RWPE2 (cell line): ENCODE measurements around the gene VRK3.
"Not testable (repeated sequence)": the region's sequence is repeated elsewhere in the genome, so short reads cannot be mapped to it uniquely, and the experiment has no call there.

Source experiments
- ATAC-seq: fragments of 200-7000 bp; cut with Tn5 transposase; 3 replicates; pipeline ENCODE4 v1.9.1; 2021; ENCODE audit warnings: low read depth
- DNase-seq: peaks from one replicate; pipeline ENCODE4 v3.0.0-alpha.2; 2020; ENCODE audit warnings: low spot score
- H3K27ac ChIP-seq: fragments of 450-650 bp; 2 replicates; pipeline ENCODE4 v1.5.1; 2017; ENCODE audit warnings: mild to moderate bottlenecking; ENCODE audit not compliant: poor library complexity, severe bottlenecking
- H3K27me3 ChIP-seq: fragments of 250-450 bp; sonication (Bioruptor Pico); 2 replicates; pipeline ENCODE4 v1.5.1; 2021; ENCODE audit warnings: mild to moderate bottlenecking, moderate library complexity; ENCODE audit not compliant: insufficient read depth, poor library complexity, severe bottlenecking
- H3K36me3 ChIP-seq: fragments of 250-450 bp; sonication (Bioruptor Pico); 2 replicates; pipeline ENCODE4 v1.5.1; 2020; ENCODE audit warnings: low read depth, mild to moderate bottlenecking, moderate library complexity
- H3K4me1 ChIP-seq: fragments of 250-450 bp; sonication (Bioruptor Pico); 2 replicates; pipeline ENCODE4 v1.5.1; 2021; ENCODE audit warnings: mild to moderate bottlenecking, moderate library complexity; ENCODE audit not compliant: insufficient read depth, poor library complexity, severe bottlenecking
- H3K4me3 ChIP-seq: fragments of 250-450 bp; sonication (Bioruptor Pico); 2 replicates; pipeline ENCODE4 v1.5.1; 2021; ENCODE audit warnings: mild to moderate bottlenecking, moderate library complexity; ENCODE audit not compliant: severe bottlenecking
- H3K9me3 ChIP-seq: fragments of 250-450 bp; sonication (Bioruptor Pico); 2 replicates; pipeline ENCODE4 v1.5.1; 2021; ENCODE audit warnings: mild to moderate bottlenecking, moderate library complexity; ENCODE audit not compliant: severe bottlenecking
- CTCF ChIP-seq: fragments of 450-650 bp; IDR thresholded peaks from one replicate; pipeline ENCODE4 v1.5.1; 2017; ENCODE audit warnings: mild to moderate bottlenecking, moderate library complexity; ENCODE audit not compliant: poor library complexity, severe bottlenecking

The VRK3 gene

GRCh38 chr19:49950590-49950948 lies 74.6 kb downstream of the VRK3 start:
- Histone ChIP-seq H3K27ac (no peak overlapping the region), H3K9me3 (peaks cover 3% of the 10 kb centered on the region), H3K36me3 (no peaks in the 10 kb centered on the region), H3K27me3 (no peaks in the 10 kb centered on the region), H3K4me3 (no peak overlapping the region), H3K4me1 (no peaks in the 10 kb centered on the region)
- no peak for TF ChIP-seq CTCF
- ATAC-seq: no peak
- no peak for DNase-seq

- TF ChIP-seq CTCF: no peak
- DNase-seq (no peak), ATAC-seq (no peak)
- Histone ChIP-seq H3K36me3 (no peaks in the 10 kb centered on the region), H3K9me3 (peaks cover 3% of the 10 kb centered on the region), H3K27ac (no peak overlapping the region), H3K27me3 (no peaks in the 10 kb centered on the region), H3K4me1 (no peaks in the 10 kb centered on the region), H3K4me3 (no peak overlapping the region)
These were observed 75.2 kb downstream of the VRK3 start for GRCh38 chr19:49949742-49950589.

GRCh38 chr19:49946415-49946814 lies 78.8 kb downstream of the VRK3 start:
- TF ChIP-seq CTCF: no peak
- Histone ChIP-seq H3K9me3 (no peaks in the 10 kb centered on the region), H3K27me3 (no peaks in the 10 kb centered on the region), H3K4me3 (no peak overlapping the region), H3K4me1 (no peaks in the 10 kb centered on the region), H3K36me3 (no peaks in the 10 kb centered on the region), H3K27ac (no peak overlapping the region)
- ATAC-seq: no peak
- DNase-seq: no peak

GRCh38 chr19:49944567-49944966 lies 80.6 kb downstream of the VRK3 start:
- H3K9me3 ChIP-seq, H3K36me3 ChIP-seq, H3K27me3 ChIP-seq, DNase-seq, H3K4me3 ChIP-seq, ATAC-seq, H3K27ac ChIP-seq, H3K4me1 ChIP-seq: not testable (repeated sequence)

- Histone ChIP-seq H3K4me1 (no peaks in the 10 kb centered on the region), H3K9me3 (no peaks in the 10 kb centered on the region), H3K27me3 (no peaks in the 10 kb centered on the region), H3K27ac (no peak overlapping the region), H3K4me3 (no peak overlapping the region), H3K36me3 (no peaks in the 10 kb centered on the region)
- ATAC-seq (no peak), DNase-seq (no peak)
- TF ChIP-seq CTCF: no peak
These were observed 84.7 kb downstream of the VRK3 start for GRCh38 chr19:49940482-49940791.
